Stimulated activated CD4-positive, alpha-beta T cell treated with anti-CD3 and anti-CD28 coated beads, Interleukin-12 subunit alpha, Interleukin-12 subunit beta, amount 100 ng/mL, for 48 hours (primary cell): ENCODE measurements around the gene B3GNT3.

ENCODE experiments used
- DNase-seq, 3 donors: peaks; one replicate each; pipeline ENCODE4 v3.0.0-alpha.2; 2020; ENCODE audit warnings: low read depth in 2 of 3, low spot score in 1 of 3

B3GNT3 gene

DNA sequence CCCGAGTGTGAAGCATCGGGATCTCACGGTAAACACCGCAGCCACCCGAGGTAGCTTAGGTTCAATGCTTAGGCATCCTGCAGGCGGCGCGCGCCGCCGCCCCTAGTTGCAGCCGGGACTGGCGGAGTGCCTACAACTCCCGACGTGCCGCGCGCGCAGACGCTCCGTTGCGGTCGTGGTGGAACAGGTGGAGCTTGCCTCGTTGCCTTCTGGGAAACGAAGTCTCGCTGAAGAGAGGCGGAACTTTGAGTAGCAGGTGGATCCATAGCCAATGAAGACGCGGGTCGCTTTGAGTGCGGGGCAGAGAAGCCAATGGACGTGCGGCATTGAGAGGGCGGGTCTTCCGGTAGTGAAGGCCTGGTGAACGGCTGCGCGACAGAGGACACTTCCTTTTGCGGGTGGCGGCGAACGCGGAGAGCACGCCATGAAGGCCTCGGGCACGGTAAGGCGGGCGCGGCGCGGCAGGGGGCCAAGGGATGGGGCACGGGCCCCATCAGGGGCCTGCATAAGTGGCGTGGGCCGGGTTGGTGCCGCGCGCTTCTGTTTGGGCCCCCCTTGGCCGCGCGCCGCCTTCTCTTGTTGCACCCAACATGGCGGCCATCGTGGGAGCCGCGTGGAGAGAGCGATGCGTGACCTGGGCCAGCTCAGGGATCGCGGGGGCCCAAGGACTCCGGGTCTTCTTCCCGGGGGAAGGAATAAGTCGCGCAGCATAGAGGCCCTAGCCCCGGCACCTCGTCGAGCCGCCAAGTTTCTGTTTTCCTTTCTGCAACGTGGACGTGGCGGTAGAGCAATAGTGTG, 64.8 kb downstream of the B3GNT3 start, which contains the start of gene RPL18A:
Gene RPL18A (plus strand): TSS at position 378 of the 798 bp plus-strand sequence. CDS start 47 bp downstream, at position 425.
- DNase-seq: peak; percentile 97 to 100 (median 98)

GRCh38 chr19:17860331-17860992, 65.5 kb downstream of the B3GNT3 start:
- no peak for DNase-seq

DNA sequence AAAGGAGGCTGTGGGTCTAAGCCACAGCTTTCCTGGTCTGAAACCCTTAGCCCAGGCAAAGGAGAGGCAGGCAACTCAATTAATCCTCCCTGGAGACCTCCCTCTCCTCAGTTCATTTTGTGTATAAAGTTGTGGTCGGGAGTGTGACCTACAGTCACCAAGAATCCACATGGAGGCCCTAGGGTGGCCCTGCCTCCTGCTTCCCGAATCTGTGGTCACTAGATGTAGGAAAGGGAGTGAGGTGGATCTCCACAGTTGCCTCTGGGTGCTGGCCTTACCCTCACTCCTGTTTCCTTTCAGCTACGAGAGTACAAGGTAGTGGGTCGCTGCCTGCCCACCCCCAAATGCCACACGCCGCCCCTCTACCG, 66.0 kb downstream of the B3GNT3 start:
- no peak for DNase-seq

DNA sequence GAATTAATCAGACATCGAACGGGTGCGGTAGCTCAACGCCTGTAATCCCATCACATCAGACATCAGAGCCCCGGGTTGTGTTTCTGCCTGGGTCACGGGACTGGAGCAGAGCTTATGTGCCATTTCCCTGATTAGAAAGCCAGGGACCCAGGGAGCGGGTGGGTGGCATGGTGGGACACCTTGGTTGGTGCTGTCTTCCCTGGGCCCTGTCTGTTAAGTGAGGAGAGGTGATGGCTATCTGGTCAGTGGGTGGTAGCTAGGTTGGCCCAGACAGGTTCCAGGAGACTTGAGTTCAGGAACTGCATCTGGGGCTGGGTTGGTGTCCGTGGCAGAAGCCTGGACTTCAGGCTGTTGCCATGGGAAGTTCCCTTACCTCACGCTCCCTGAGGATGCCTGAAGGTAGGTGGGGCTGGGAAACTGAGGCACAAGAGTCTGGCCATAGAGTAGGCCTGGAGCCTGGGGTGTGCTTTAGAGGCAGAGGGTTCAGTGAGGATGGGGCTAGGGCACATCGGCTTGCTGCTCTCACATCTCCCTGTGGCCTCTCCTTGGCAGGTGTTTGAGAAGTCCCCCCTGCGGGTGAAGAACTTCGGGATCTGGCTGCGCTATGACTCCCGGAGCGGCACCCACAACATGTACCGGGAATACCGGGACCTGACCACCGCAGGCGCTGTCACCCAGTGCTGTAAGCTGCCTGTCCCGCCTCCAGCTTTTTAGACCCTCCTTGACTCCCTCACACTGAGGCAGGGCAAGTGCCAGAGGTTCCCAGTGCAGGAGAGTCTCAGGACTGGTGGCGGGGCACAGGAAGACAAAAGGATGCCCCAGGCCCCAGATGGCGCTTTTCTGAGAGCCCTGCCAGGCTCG, 66.8 kb downstream of the B3GNT3 start:
- DNase-seq: no peak

- DNase-seq: no peak
Observed at GRCh38 chr19:17862711-17863519, 68.0 kb downstream of the B3GNT3 start.
